ENCODE results near the gene SLC30A1.
A peak's percentile ranks its signal among the peaks of the same experiment; 100 is the strongest.
"Not testable (repeated sequence)": the region's sequence is repeated elsewhere in the genome, so short reads cannot be mapped to it uniquely, and the experiment has no call there.

Gene SLC30A1

GRCh38 chr1:211583011-211583992, 4.3 kb upstream of the SLC30A1 start:
- no peak for DNase-seq

GRCh38 chr1:211581526-211581925, 2.6 kb upstream of the SLC30A1 start:
- DNase-seq = peak; percentile 33

GRCh38 chr1:211580303-211580687, 1.3 kb upstream of the SLC30A1 start:
- no peak for DNase-seq

GRCh38 chr1:211579440-211580302, 710 bp upstream of the SLC30A1 start:
- DNase-seq = no peak

GRCh38 chr1:211577819-211578639, 932 bp downstream of the SLC30A1 start:
- DNase-seq = peak; percentile 47

- DNase-seq = no peak
Measured at GRCh38 chr1:211577277-211577818, 1.6 kb downstream of the SLC30A1 start.

- no peak for DNase-seq
Measured at GRCh38 chr1:211576717-211577116, 2.2 kb downstream of the SLC30A1 start.

GRCh38 chr1:211574705-211575104, 4.3 kb downstream of the SLC30A1 start:
- DNase-seq = no peak

GRCh38 chr1:211571998-211572397, 7.0 kb downstream of the SLC30A1 start:
- DNase-seq = no peak

GRCh38 chr1:211570378-211570777, 8.6 kb downstream of the SLC30A1 start:
- DNase-seq = not testable (repeated sequence)

GRCh38 chr1:211566431-211567025, 12.4 kb downstream of the SLC30A1 start:
- DNase-seq = no peak

- DNase-seq = no peak
Measured at GRCh38 chr1:211564084-211564483, 14.9 kb downstream of the SLC30A1 start.

- no peak for DNase-seq
Measured at GRCh38 chr1:211559222-211560010, 19.5 kb downstream of the SLC30A1 start.

- DNase-seq = no peak
Measured at GRCh38 chr1:211557894-211558625, 20.9 kb downstream of the SLC30A1 start.

- no peak for DNase-seq
Measured at GRCh38 chr1:211553549-211553948, 25.4 kb downstream of the SLC30A1 start.

GRCh38 chr1:211551638-211552460, 27.1 kb downstream of the SLC30A1 start:
- peak; percentile 75 for DNase-seq

- DNase-seq = no peak
Measured at GRCh38 chr1:211549092-211549711, 29.8 kb downstream of the SLC30A1 start.

- no peak for DNase-seq
Measured at GRCh38 chr1:211548321-211549091, 30.5 kb downstream of the SLC30A1 start.
